ENCODE results near the gene VMP1.

- TF ChIP-seq CTCF (conservative IDR thresholded peaks at IDR 0.05; ENCODE audit: low read depth, low read length) (no peak), SMC3 (IDR thresholded peaks at IDR 0.05; ENCODE audit: low read depth, low read length) (no peak), MXI1 (IDR thresholded peaks at IDR 0.05; ENCODE audit: borderline replicate concordance, low read depth, low read length) (no peak), USF2 (IDR thresholded peaks at IDR 0.05; ENCODE audit: low read depth, low read length) (no peak), POLR2A (IDR thresholded peaks at IDR 0.05; ENCODE audit: low read depth, low read length) (no peak), CEBPB (IDR thresholded peaks at IDR 0.05; ENCODE audit: low read depth, low read length) (no peak)
These were observed 166.9 kb downstream of the VMP1 start for GRCh38 chr17:59874376-59874775.

Measured in IMR-90 (cell line).